Measurements from ENCODE around the gene ANP32E.
"Not testable (repeated sequence)": the region's sequence is repeated elsewhere in the genome, so short reads cannot be mapped to it uniquely, and the experiment has no call there.

ANP32E gene

GRCh38 chr1:150256554-150257341 lies 20.8 kb upstream of the ANP32E start:
- no peak for DNase-seq

- no peak for DNase-seq
These were observed 20.3 kb upstream of the ANP32E start for GRCh38 chr1:150256198-150256553.

GRCh38 chr1:150249936-150250335 lies 14.0 kb upstream of the ANP32E start:
- no peak for DNase-seq

DNA sequence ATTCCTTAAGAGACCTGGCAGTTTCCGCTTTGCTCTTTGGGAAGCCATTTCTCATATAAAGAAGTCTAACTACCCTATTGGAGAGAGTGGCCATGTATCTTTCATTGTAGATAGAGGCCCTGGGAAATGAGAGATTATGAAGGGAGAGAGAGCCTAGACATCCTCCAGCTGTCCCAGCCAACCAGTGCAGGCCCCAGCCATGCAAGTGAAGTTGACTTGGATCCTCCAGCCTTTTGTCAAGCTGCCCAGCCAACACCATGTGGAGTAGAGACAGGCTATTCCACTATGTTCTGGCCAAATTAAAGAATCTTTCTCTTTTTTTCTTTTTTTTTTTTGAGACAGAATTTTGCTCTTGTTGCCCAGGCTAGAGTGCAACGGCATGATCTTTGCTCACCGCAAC lies 7.1 kb upstream of the ANP32E start:
- DNase-seq = no peak

- no peak for DNase-seq
These were observed 1.8 kb upstream of the ANP32E start for GRCh38 chr1:150237746-150238145.

- DNase-seq = not testable (repeated sequence)
These were observed 1.3 kb upstream of the ANP32E start for GRCh38 chr1:150237176-150237575.

- no peak for DNase-seq
These were observed 745 bp upstream of the ANP32E start for GRCh38 chr1:150236614-150237100.

DNA sequence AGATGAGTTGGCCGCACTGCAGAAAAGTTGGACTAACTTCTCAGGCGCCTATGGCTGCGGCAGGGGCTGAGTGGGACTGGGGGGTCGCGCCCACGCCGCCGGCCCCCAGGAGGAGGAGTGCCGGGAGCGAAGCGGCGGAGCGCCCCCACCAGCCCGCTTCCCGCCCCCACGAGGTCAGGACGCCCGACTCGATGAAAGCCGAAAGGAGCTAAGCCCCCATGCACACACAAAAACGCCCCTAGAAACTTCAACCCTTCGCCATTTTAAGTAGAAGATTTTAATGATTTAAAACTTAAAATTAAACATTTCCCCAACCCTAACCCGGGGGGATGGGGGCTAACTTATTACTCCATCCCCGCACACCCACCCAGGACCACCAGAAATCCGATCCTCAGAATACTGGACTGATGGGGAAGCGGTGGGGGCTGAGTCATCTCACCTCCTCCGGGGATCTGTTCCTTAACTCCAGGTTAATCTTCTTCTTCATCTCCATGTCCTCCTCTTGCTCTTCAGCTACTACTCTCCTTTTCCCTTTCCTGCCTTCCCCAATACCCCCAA lies 539 bp downstream of the ANP32E start:
- DNase-seq = peak; percentile 76

GRCh38 chr1:150234566-150235293 lies 1.2 kb downstream of the ANP32E start:
- peak; percentile 94 for DNase-seq

- no peak for DNase-seq
These were observed 1.7 kb downstream of the ANP32E start for GRCh38 chr1:150234309-150234565.

- DNase-seq = no peak
These were observed 2.3 kb downstream of the ANP32E start for GRCh38 chr1:150233359-150234308.

GRCh38 chr1:150232921-150233320 lies 3.0 kb downstream of the ANP32E start:
- DNase-seq = not testable (repeated sequence)

DNA sequence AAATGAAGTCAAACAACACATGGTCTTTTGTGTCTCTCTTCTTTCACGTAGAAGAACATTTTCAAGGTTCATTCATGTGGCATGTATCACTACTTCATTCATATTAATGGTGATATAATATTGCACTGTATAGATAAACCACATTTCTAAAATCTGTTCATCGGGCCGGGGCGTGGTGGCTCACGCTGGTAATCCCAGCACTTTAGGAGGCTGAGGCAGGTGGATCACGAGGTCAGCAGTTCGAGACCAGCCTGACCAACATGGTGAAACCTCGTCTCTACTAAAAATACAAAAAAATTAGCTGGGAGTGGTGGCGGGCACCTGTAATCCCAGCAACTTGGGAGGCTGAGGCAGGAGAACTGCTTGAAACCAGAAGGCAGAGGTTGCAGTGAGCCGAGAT lies 7.7 kb downstream of the ANP32E start:
- DNase-seq = not testable (repeated sequence)

GRCh38 chr1:150227228-150227627 lies 8.7 kb downstream of the ANP32E start:
- no peak for DNase-seq

- DNase-seq = no peak
These were observed 9.4 kb downstream of the ANP32E start for GRCh38 chr1:150226486-150226885.

- DNase-seq = no peak
These were observed 10.4 kb downstream of the ANP32E start for GRCh38 chr1:150225546-150225945.

DNA sequence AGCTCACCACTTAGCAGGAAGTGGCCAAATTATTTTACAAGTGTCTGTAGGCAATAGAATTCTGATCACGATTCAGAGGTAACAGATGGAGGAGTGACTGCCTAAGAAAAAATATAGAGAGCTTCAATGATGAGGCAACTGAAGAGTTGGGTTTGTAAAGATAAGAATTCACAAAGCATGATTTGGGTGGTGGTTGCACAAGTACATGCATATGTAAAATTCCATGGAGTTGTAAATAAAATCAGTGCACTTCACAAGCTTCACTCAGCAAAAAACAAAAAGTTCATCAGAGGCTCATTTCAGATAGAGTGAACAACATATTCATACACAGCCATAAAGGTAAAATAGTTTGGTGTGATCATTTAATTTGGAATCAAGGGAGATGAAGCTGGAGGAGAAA lies 10.9 kb downstream of the ANP32E start:
- DNase-seq = no peak

- DNase-seq = no peak
These were observed 14.4 kb downstream of the ANP32E start for GRCh38 chr1:150221552-150221951.

GRCh38 chr1:150215855-150216254 lies 20.1 kb downstream of the ANP32E start:
- not testable (repeated sequence) for DNase-seq

DNA sequence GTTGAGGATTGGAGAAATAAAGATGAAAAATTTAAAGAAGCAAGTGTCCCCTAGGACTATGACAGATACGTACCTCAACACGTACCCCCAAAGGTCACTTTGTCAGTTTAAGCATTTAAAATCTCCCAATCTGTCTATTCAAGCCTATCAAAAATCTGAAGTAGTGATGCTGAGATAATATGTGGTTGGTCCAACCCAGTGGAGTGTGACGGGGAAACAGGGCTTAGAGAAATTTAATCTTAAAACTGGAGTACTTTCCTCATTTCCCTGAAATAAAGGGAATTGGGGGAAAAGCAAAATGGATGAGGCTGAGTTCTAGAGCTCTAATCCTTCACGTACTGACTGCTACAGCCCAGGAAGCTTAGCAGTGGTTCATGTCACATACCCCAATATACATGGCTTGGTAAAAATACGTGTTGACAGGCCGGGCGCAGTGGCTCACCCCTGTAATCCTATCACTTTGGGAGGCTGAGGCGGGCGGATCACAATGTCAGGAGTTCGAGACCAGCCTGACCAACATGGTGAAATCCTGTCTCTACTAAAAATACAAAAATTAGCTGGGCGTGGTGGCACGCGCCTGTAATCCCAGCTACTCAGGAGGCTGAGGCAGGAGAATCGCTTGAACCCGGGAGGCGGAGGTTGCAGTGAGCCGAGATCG lies 21.7 kb downstream of the ANP32E start:
- DNase-seq = not testable (repeated sequence)

GRCh38 chr1:150213170-150214098 lies 22.5 kb downstream of the ANP32E start:
- DNase-seq = peak; percentile 92

Measured in activated CD8-positive, alpha-beta memory T cell treated with anti-CD3 and anti-CD28 coated beads, Interleukin-2, amount 50 U/mL, for 48 hours (primary cell).